T-cell (primary cell): ENCODE data around the gene FBXO47. TPM values are rescaled to one million over a fixed set of nuclear protein-coding genes. Genes with fewer than 3 reads are reported as not detected.

ENCODE experiments used
- ATAC-seq, 4 experiments: fragments of 200-7000 bp in 3 of 4; fragments of 150-1000 bp in 1 of 4; cut with Tn5 transposase; replicated peaks in 1 of 4; 1 replicate in 3 of 4; 2 replicates in 1 of 4; pipeline ENCODE4 v1.10.0; 2021; ENCODE audit warnings: moderate library complexity in 3 of 4, mild to moderate bottlenecking in 2 of 4, moderate number of reproducible peaks in 1 of 4
- CTCF ChIA-PET, 2 donors: fragments of 300-600 bp; sonication (Branson Sonifier 250); formaldehyde crosslinking; loops; one replicate each; lab custom pipeline; 2022; ENCODE audit warnings: antibody characterized with exemption in 2 of 2; lab: Charles Lee
- POLR2A ChIA-PET, 2 donors: fragments of 300-600 bp; sonication (Branson Sonifier 250); formaldehyde crosslinking; loops; one replicate each; lab custom pipeline; 2022; ENCODE audit warnings: antibody characterized with exemption in 2 of 2; lab: Charles Lee
- DNase-seq, 35 experiments: peaks; one replicate each; pipeline versions ENCODE4 v3.0.0 to v3.0.0-alpha.2; 2013 to 2023
- H3K27ac ChIP-seq: one replicate; pipeline ENCODE4 v1.5.1; 2013; ENCODE audit warnings: low read length
- H3K27me3 ChIP-seq, 2 experiments: replicated peaks in 1 of 2; 1 replicate in 1 of 2; 2 replicates in 1 of 2; pipeline versions ENCODE4 v1.6.1 to v1.7.0; 2013; ENCODE audit warnings: low read length in 1 of 2, mixed read lengths in 1 of 2; ENCODE audit not compliant: control insufficient read depth in 2 of 2, insufficient read depth in 2 of 2; ENCODE audit errors: extremely low read depth in 1 of 2
- H3K36me3 ChIP-seq, 2 donors: 1 replicate in 1 of 2; 2 replicates in 1 of 2; pipeline versions ENCODE4 v1.6.1 to v1.7.0; 2013; ENCODE audit warnings: low read length in 1 of 2; ENCODE audit not compliant: control insufficient read depth in 2 of 2, insufficient read depth in 1 of 2; ENCODE audit errors: extremely low read depth in 1 of 2
- H3K4me1 ChIP-seq, 2 experiments: 1 replicate in 1 of 2; 2 replicates in 1 of 2; pipeline versions ENCODE4 v1.6.1 to v1.7.0; 2013; ENCODE audit warnings: low read length in 2 of 2, mixed read lengths in 1 of 2; ENCODE audit not compliant: insufficient read depth in 2 of 2, control insufficient read depth in 1 of 2; ENCODE audit errors: extremely low read depth in 1 of 2
- H3K4me3 ChIP-seq, 2 donors: 1 replicate in 1 of 2; 2 replicates in 1 of 2; pipeline versions ENCODE4 v1.5.1 to v1.7.0; 2013; ENCODE audit warnings: mild to moderate bottlenecking in 2 of 2, low read length in 1 of 2, moderate library complexity in 1 of 2; ENCODE audit not compliant: control insufficient read depth in 1 of 2; ENCODE audit errors: extremely low read depth in 1 of 2
- H3K9me3 ChIP-seq: 2 replicates; pipeline ENCODE4 v1.7.0; 2013
- H3K27ac Mint-ChIP-seq, 2 donors: one replicate each; pipeline ENCODE4 v1.8.0; 2020 to 2021; ENCODE audit warnings: mild to moderate bottlenecking in 2 of 2, mixed read lengths in 2 of 2
- H3K27me3 Mint-ChIP-seq, 2 donors: one replicate each; pipeline ENCODE4 v1.8.0; 2021 to 2022; ENCODE audit warnings: mixed read lengths in 2 of 2
- H3K36me3 Mint-ChIP-seq: one replicate; pipeline ENCODE4 v1.8.0; 2021; ENCODE audit warnings: mixed read lengths
- H3K4me1 Mint-ChIP-seq, 3 donors: one replicate each; pipeline ENCODE4 v1.8.0; 2020 to 2022; ENCODE audit warnings: mixed read lengths in 3 of 3, mild to moderate bottlenecking in 1 of 3
- H3K4me3 Mint-ChIP-seq, 3 donors: one replicate each; pipeline ENCODE4 v1.8.0; 2020 to 2022; ENCODE audit warnings: mild to moderate bottlenecking in 3 of 3, mixed read lengths in 3 of 3, moderate library complexity in 3 of 3
- H3K9me3 Mint-ChIP-seq, 3 donors: one replicate each; pipeline ENCODE4 v1.8.0; 2020 to 2022; ENCODE audit warnings: mixed read lengths in 3 of 3
- WGBS: methylation state at CpG from one replicate; pipeline ENCODE4 v1.1.5; 2013; ENCODE audit warnings: missing lambda C conversion rate; ENCODE audit not compliant: insufficient coverage; 5-methylcytosine and 5-hydroxymethylcytosine counted together
- total RNA-seq, 35 experiments: library from RNA in 6 of 35; stranded (reverse) in 6 of 35; fragments of 120-200 nt in 1 of 35; gene quantifications; one replicate each; pipeline versions ENCODE4 v1.2.1 to v1.2.4 and lab custom pipeline; 2013 to 2026

Gene FBXO47
- total RNA-seq, 5 donors from 2014 or later (not counting 1 experiment from before 2014, with no cell fraction given) = not detected

DNA sequence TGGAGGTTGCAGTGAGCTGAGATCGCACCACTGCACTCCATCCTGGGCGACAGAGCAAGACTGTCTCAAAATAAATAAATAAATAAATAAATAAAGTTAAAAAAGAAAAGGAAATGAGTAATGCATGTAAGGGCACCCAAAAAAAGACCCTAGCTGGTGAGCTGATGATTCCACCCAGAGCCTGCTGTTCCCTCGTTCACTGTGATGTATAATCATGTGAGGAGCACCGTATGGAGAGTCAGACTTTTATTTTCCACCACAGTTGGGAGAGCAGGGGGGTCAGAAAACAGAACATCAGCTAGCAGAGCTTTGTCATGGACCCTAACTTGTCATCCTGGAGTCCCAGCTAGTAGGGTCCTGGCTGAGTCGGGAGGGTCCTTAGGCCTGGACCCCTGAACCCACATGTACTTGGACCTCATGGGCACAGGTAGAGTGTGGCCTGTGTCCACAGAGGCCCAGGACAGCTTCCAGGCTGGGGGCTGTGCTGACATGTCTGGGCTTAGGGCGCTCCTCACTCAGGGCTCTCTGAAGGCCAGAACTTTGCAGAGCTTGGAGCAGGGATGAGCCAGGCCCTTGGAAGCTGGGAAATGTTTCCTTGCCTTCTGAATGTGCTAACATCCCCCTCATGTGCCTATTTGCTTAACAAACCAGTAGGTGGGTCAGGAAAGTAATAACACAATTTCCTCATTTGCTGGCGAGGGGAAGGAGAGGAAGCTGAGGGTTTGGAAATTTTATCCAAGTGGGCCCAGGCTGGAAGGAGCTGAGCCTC is 60.6 kb downstream of the FBXO47 start:
- peaks cover 23% of the 10 kb centered on the region for H3K36me3 Mint-ChIP-seq
- ChIA-PET POLR2A (no interaction called here), CTCF (interaction anchor here (0.6 kb wide), 2 partner anchors 43 to 300 kb away, joined by 3 to 6 read pairs; no protein-coding TSS in a partner anchor)
- H3K4me3 Mint-ChIP-seq = no peak overlapping the region
- ATAC-seq (no peak), DNase-seq (no peak)
- peaks cover 28 to 59% (median 55%) of the 10 kb centered on the region in 3 donors for H3K4me1 Mint-ChIP-seq
- peaks cover 0 to 65% of the 10 kb centered on the region in 2 experiments for H3K4me1 ChIP-seq
- peak overlapping the region in 1 of 2 donors; percentile 4 for H3K27ac Mint-ChIP-seq
- H3K36me3 ChIP-seq = peaks cover 6 to 60% of the 10 kb centered on the region in 2 donors
- no peaks in the 10 kb centered on the region for H3K9me3 ChIP-seq
- H3K27me3 ChIP-seq = no peaks in the 10 kb centered on the region
- WGBS = 100% methylated on average over 2 of the region's 7 CpGs
- H3K27me3 Mint-ChIP-seq = no peaks in the 10 kb centered on the region
- H3K9me3 Mint-ChIP-seq = no peaks in the 10 kb centered on the region
- no peak overlapping the region for H3K4me3 ChIP-seq
- H3K27ac ChIP-seq = no peak overlapping the region

GRCh38 chr17:38905375-38905774 is 61.8 kb downstream of the FBXO47 start:
- H3K9me3 ChIP-seq = no peaks in the 10 kb centered on the region
- no peak overlapping the region for H3K27ac ChIP-seq
- ATAC-seq (no peak), DNase-seq (no peak)
- no peaks in the 10 kb centered on the region for H3K27me3 ChIP-seq
- H3K4me1 ChIP-seq = peaks cover 10 to 70% of the 10 kb centered on the region in 2 experiments
- H3K36me3 ChIP-seq = peaks cover 7 to 59% of the 10 kb centered on the region in 2 donors
- POLR2A ChIA-PET = no interaction called here
- peaks cover 38 to 67% (median 66%) of the 10 kb centered on the region in 3 donors for H3K4me1 Mint-ChIP-seq
- H3K27me3 Mint-ChIP-seq = no peaks in the 10 kb centered on the region
- no peak overlapping the region for H3K27ac Mint-ChIP-seq
- H3K4me3 ChIP-seq = no peak overlapping the region
- H3K9me3 Mint-ChIP-seq = no peaks in the 10 kb centered on the region
- 100% methylated on average over 7 of the region's 10 CpGs for WGBS
- H3K36me3 Mint-ChIP-seq = peaks cover 23% of the 10 kb centered on the region
- CTCF ChIA-PET = no interaction called here
- no peak overlapping the region for H3K4me3 Mint-ChIP-seq

DNA sequence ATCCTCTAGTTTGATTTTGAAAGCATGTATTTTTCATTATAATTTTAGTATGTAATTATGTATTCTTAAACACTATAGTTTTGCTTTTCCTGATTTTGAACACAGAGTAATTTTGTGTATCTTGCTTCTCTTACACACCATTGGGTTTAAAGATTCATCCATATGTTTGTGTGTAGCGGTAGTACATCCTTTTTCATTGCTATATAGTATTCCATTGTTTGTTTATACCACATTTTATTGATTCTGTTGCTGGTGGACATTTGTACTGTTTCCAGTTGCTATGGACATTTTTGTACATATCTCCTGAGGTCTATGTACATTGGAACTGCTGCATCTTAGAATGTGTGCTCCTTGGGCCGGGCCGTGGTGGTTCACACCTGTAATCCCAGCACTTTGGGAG is 62.3 kb downstream of the FBXO47 start:
- Histone ChIP-seq H3K4me1 (peaks cover 11 to 75% of the 10 kb centered on the region in 2 experiments), H3K27ac (no peak overlapping the region), H3K9me3 (no peaks in the 10 kb centered on the region), H3K27me3 (no peaks in the 10 kb centered on the region), H3K4me3 (no peak overlapping the region), H3K36me3 (peaks cover 9 to 59% of the 10 kb centered on the region in 2 donors)
- DNase-seq (no peak), ATAC-seq (no peak)
- ChIA-PET POLR2A (no interaction called here), CTCF (no interaction called here)
- peaks cover 38 to 66% (median 64%) of the 10 kb centered on the region in 3 donors for H3K4me1 Mint-ChIP-seq
- no peak overlapping the region for H3K4me3 Mint-ChIP-seq
- peaks cover 23% of the 10 kb centered on the region for H3K36me3 Mint-ChIP-seq
- no peak overlapping the region for H3K27ac Mint-ChIP-seq
- no peaks in the 10 kb centered on the region for H3K27me3 Mint-ChIP-seq
- H3K9me3 Mint-ChIP-seq = no peaks in the 10 kb centered on the region
- 94% methylated on average over 2 of the region's 3 CpGs for WGBS

- ChIA-PET CTCF (no interaction called here), POLR2A (no interaction called here)
- Histone ChIP-seq H3K27me3 (no peaks in the 10 kb centered on the region), H3K4me3 (no peak overlapping the region), H3K27ac (no peak overlapping the region), H3K4me1 (peaks cover 22 to 83% of the 10 kb centered on the region in 2 experiments), H3K9me3 (no peaks in the 10 kb centered on the region), H3K36me3 (peaks cover 9 to 56% of the 10 kb centered on the region in 2 donors)
- no peaks in the 10 kb centered on the region for H3K27me3 Mint-ChIP-seq
- 100% methylated on average over 1 of the region's 6 CpGs for WGBS
- H3K36me3 Mint-ChIP-seq = peaks cover 26% of the 10 kb centered on the region
- H3K4me3 Mint-ChIP-seq = no peak overlapping the region
- DNase-seq (no peak), ATAC-seq (no peak)
- peak overlapping the region; percentile 49 to 75 for H3K27ac Mint-ChIP-seq
- no peaks in the 10 kb centered on the region for H3K9me3 Mint-ChIP-seq
- peaks cover 52 to 71% (median 70%) of the 10 kb centered on the region in 3 donors for H3K4me1 Mint-ChIP-seq
These were observed 63.8 kb downstream of the FBXO47 start for GRCh38 chr17:38903404-38903803.

GRCh38 chr17:38900978-38901656 is 66.1 kb downstream of the FBXO47 start:
- Histone ChIP-seq H3K4me1 (peaks cover 42 to 85% of the 10 kb centered on the region in 2 experiments), H3K27me3 (no peaks in the 10 kb centered on the region), H3K4me3 (no peak overlapping the region), H3K9me3 (no peaks in the 10 kb centered on the region), H3K36me3 (peaks cover 9 to 52% of the 10 kb centered on the region in 2 donors), H3K27ac (peak overlapping the region; percentile 53)
- 64% methylated on average over 5 of the region's 10 CpGs for WGBS
- no peaks in the 10 kb centered on the region for H3K9me3 Mint-ChIP-seq
- POLR2A ChIA-PET = interaction anchor here in 1 of 2 donors (0.6 kb wide), 1 partner anchor 252 kb away, joined by 5 read pairs; no protein-coding TSS in a partner anchor
- ATAC-seq (peak in 2 of 4 experiments; percentile 6 to 10), DNase-seq (peak in 29 of 35 experiments; percentile 25 to 73 (median 46))
- peaks cover 55 to 76% (median 75%) of the 10 kb centered on the region in 3 donors for H3K4me1 Mint-ChIP-seq
- peak overlapping the region in 2 of 3 donors; percentile 9 to 58 for H3K4me3 Mint-ChIP-seq
- peak overlapping the region; percentile 83 to 92 for H3K27ac Mint-ChIP-seq
- no peaks in the 10 kb centered on the region for H3K27me3 Mint-ChIP-seq
- H3K36me3 Mint-ChIP-seq = peaks cover 22% of the 10 kb centered on the region
- CTCF ChIA-PET = interaction anchor here (0.5 to 1.3 kb wide), 8 partner anchors 10 to 1312 kb away, joined by 3 to 5 read pairs (median 3); partner anchors contain the start of genes LASP1 (in 1 of the 2) and PLXDC1 (in 1 of the 2)

DNA sequence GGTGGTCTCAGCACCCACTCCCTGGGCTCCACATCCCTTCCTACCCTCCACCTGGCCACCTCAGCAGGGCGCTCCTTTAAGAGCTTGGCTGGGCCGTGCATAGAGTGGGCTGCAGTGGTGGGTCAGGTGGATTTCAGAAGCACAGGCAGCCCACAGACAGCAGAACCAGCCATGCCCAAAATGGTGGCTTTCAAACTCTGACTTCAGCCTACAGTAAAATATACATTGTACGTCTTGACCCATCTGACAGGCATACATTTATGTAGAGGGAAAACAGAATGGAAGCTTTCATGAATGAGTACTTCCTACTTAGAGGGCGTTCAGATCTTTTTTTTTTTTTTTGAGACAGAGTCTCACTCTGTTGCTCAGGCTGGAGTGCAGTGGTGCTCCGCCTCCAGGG is 67.8 kb downstream of the FBXO47 start:
- Histone ChIP-seq H3K4me3 (peak overlapping the region; percentile 35 to 57), H3K4me1 (peaks cover 42 to 85% of the 10 kb centered on the region in 2 experiments), H3K27me3 (no peaks in the 10 kb centered on the region), H3K27ac (peak overlapping the region; percentile 90), H3K36me3 (peaks cover 12 to 48% of the 10 kb centered on the region in 2 donors), H3K9me3 (no peaks in the 10 kb centered on the region)
- Mint-ChIP-seq H3K27ac (peak overlapping the region; percentile 94 to 95), H3K4me3 (peak overlapping the region; percentile 67 to 79 (median 75)), H3K4me1 (peaks cover 45 to 75% (median 72%) of the 10 kb centered on the region in 3 donors), H3K36me3 (peaks cover 20% of the 10 kb centered on the region), H3K27me3 (no peaks in the 10 kb centered on the region), H3K9me3 (no peaks in the 10 kb centered on the region)
- ChIA-PET CTCF (interaction anchor here (0.6 to 1.6 kb wide), 3 partner anchors 106 to 254 kb away, joined by 4 to 6 read pairs (median 5); no protein-coding TSS in a partner anchor), POLR2A (interaction anchor here in 1 of 2 donors (0.6 kb wide), 1 partner anchor 15 kb away, joined by 3 read pairs; no protein-coding TSS in a partner anchor)
- ATAC-seq (peak in 2 of 4 experiments; percentile 0 to 4), DNase-seq (no peak)
- 0% methylated on average over 1 of the region's 5 CpGs for WGBS
